ENCODE data around the gene OXSR1. TPM values are rescaled to one million over a fixed set of nuclear protein-coding genes. Genes with fewer than 3 reads are reported as not detected.
A peak's percentile ranks its signal among the peaks of the same experiment; 100 is the strongest.

Gene OXSR1
- total RNA-seq, 2 experiments from 2014 or later: 53.7 to 56.0 TPM

GRCh38 chr3:38120693-38121450, 44.5 kb upstream of the OXSR1 start:
- Mint-ChIP-seq H3K4me1 (no peaks in the 10 kb centered on the region), H3K27ac (peak overlapping the region; percentile 58), H3K9me3 (ENCODE audit: low read depth) (no peaks in the 10 kb centered on the region), H3K4me3 (no peak overlapping the region), H3K27me3 (no peaks in the 10 kb centered on the region), H3K36me3 (ENCODE audit: low read depth) (peaks cover 23% of the 10 kb centered on the region)
- ChIA-PET CTCF (interaction anchor here (0.5 to 1.4 kb wide), 6 partner anchors 7 to 532 kb away, joined by 3 to 5 read pairs (median 4); no protein-coding TSS in a partner anchor), POLR2A (no interaction called here)
- no peak for DNase-seq
- no peak for ATAC-seq
- intact Hi-C loops (cut with DNase I, micrococcal nuclease): no loop called here

GRCh38 chr3:38121451-38121831, 43.9 kb upstream of the OXSR1 start:
- no peak for DNase-seq
- POLR2A ChIA-PET: interaction anchor here (0.6 kb wide), 2 partner anchors 12 to 870 kb away, joined by 3 read pairs; no protein-coding TSS in a partner anchor
- intact Hi-C loops (cut with DNase I, micrococcal nuclease): no loop called here

GRCh38 chr3:38121832-38122461, 43.4 kb upstream of the OXSR1 start:
- peaks cover 29% of the 10 kb centered on the region for H3K36me3 Mint-ChIP-seq (ENCODE audit: low read depth)
- POLR2A ChIA-PET: interaction anchor here (0.6 kb wide), 2 partner anchors 11 to 871 kb away, joined by 3 read pairs; no protein-coding TSS in a partner anchor
- DNase-seq (no peak), ATAC-seq (no peak)
- intact Hi-C loops (cut with DNase I, micrococcal nuclease): no loop called here
- H3K27me3 Mint-ChIP-seq: no peaks in the 10 kb centered on the region
- H3K9me3 Mint-ChIP-seq (ENCODE audit: low read depth): no peaks in the 10 kb centered on the region
- no peak overlapping the region for H3K27ac Mint-ChIP-seq
- no peaks in the 10 kb centered on the region for H3K4me1 Mint-ChIP-seq
- no peak overlapping the region for H3K4me3 Mint-ChIP-seq
- CTCF ChIA-PET: no interaction called here

More at GRCh38 chr3:38121451-38121831, 43.9 kb upstream of the OXSR1 start:
- Mint-ChIP-seq H3K4me1 (no peaks in the 10 kb centered on the region), H3K36me3 (ENCODE audit: low read depth) (peaks cover 24% of the 10 kb centered on the region), H3K9me3 (ENCODE audit: low read depth) (no peaks in the 10 kb centered on the region), H3K27me3 (no peaks in the 10 kb centered on the region), H3K27ac (no peak overlapping the region), H3K4me3 (no peak overlapping the region)
- CTCF ChIA-PET: interaction anchor here (0.5 to 0.7 kb wide), 2 partner anchors 214 to 278 kb away, joined by 3 to 5 read pairs; no protein-coding TSS in a partner anchor
- ATAC-seq: no peak

- no peak for DNase-seq
- Mint-ChIP-seq H3K27ac (no peak overlapping the region), H3K9me3 (ENCODE audit: low read depth) (no peaks in the 10 kb centered on the region), H3K4me3 (no peak overlapping the region), H3K27me3 (no peaks in the 10 kb centered on the region), H3K4me1 (no peaks in the 10 kb centered on the region), H3K36me3 (ENCODE audit: low read depth) (peaks cover 33% of the 10 kb centered on the region)
- CTCF ChIA-PET: no interaction called here
- intact Hi-C loops (cut with DNase I, micrococcal nuclease): no loop called here
- POLR2A ChIA-PET: no interaction called here
- no peak for ATAC-seq
Measured at GRCh38 chr3:38122712-38123290, 42.5 kb upstream of the OXSR1 start.

- Mint-ChIP-seq H3K27me3 (no peaks in the 10 kb centered on the region), H3K4me3 (no peak overlapping the region), H3K9me3 (ENCODE audit: low read depth) (no peaks in the 10 kb centered on the region), H3K4me1 (no peaks in the 10 kb centered on the region), H3K36me3 (ENCODE audit: low read depth) (peaks cover 33% of the 10 kb centered on the region), H3K27ac (no peak overlapping the region)
- ATAC-seq: no peak
- no peak for DNase-seq
- ChIA-PET CTCF (interaction anchor here (0.6 kb wide), 1 partner anchor 209 kb away, joined by 3 read pairs; no protein-coding TSS in a partner anchor), POLR2A (no interaction called here)
- intact Hi-C loops (cut with DNase I, micrococcal nuclease): no loop called here
Measured at GRCh38 chr3:38124324-38125122, 40.8 kb upstream of the OXSR1 start.

GRCh38 chr3:38125305-38126120, 39.8 kb upstream of the OXSR1 start:
- Mint-ChIP-seq H3K27ac (no peak overlapping the region), H3K9me3 (ENCODE audit: low read depth) (no peaks in the 10 kb centered on the region), H3K4me3 (no peak overlapping the region), H3K4me1 (no peaks in the 10 kb centered on the region), H3K27me3 (no peaks in the 10 kb centered on the region), H3K36me3 (ENCODE audit: low read depth) (peaks cover 37% of the 10 kb centered on the region)
- ATAC-seq: no peak
- intact Hi-C loops (cut with DNase I, micrococcal nuclease): no loop called here
- DNase-seq: no peak
- ChIA-PET CTCF (interaction anchor here (0.8 kb wide), 1 partner anchor 340 kb away, joined by 3 read pairs; no protein-coding TSS in a partner anchor), POLR2A (no interaction called here)

GRCh38 chr3:38126121-38126892, 39.0 kb upstream of the OXSR1 start:
- no peak overlapping the region for H3K4me3 Mint-ChIP-seq
- peaks cover 2% of the 10 kb centered on the region for H3K4me1 Mint-ChIP-seq
- CTCF ChIA-PET: interaction anchor here (0.8 kb wide), 1 partner anchor 339 kb away, joined by 3 read pairs; no protein-coding TSS in a partner anchor
- H3K9me3 Mint-ChIP-seq (ENCODE audit: low read depth): no peaks in the 10 kb centered on the region
- intact Hi-C loops (cut with DNase I, micrococcal nuclease): no loop called here
- no peak overlapping the region for H3K27ac Mint-ChIP-seq
- POLR2A ChIA-PET: no interaction called here
- no peaks in the 10 kb centered on the region for H3K27me3 Mint-ChIP-seq
- peaks cover 35% of the 10 kb centered on the region for H3K36me3 Mint-ChIP-seq (ENCODE audit: low read depth)
- DNase-seq: no peak
- ATAC-seq: peak; percentile 9

GRCh38 chr3:38127611-38128302, 37.6 kb upstream of the OXSR1 start:
- Mint-ChIP-seq H3K27ac (peak overlapping the region; percentile 58), H3K9me3 (ENCODE audit: low read depth) (no peaks in the 10 kb centered on the region), H3K4me3 (no peak overlapping the region), H3K4me1 (peaks cover 2% of the 10 kb centered on the region), H3K36me3 (ENCODE audit: low read depth) (peaks cover 40% of the 10 kb centered on the region), H3K27me3 (no peaks in the 10 kb centered on the region)
- DNase-seq (no peak), ATAC-seq (no peak)
- CTCF ChIA-PET: interaction anchor here (1.0 to 1.2 kb wide), 4 partner anchors 8 to 217 kb away, joined by 3 to 4 read pairs (median 4); partner anchors contain the start of gene ACAA1
- POLR2A ChIA-PET: no interaction called here
- intact Hi-C loops (cut with DNase I, micrococcal nuclease): no loop called here

GRCh38 chr3:38128303-38128655, 37.1 kb upstream of the OXSR1 start:
- ChIA-PET POLR2A (interaction anchor here (0.6 kb wide), 1 partner anchor 218 kb away, joined by 3 read pairs; no protein-coding TSS in a partner anchor), CTCF (interaction anchor here (1.0 to 1.2 kb wide), 3 partner anchors 8 to 14 kb away, joined by 3 to 4 read pairs (median 4); partner anchors contain the start of gene ACAA1)
- H3K27ac Mint-ChIP-seq: no peak overlapping the region
- no peak overlapping the region for H3K4me3 Mint-ChIP-seq
- peaks cover 34% of the 10 kb centered on the region for H3K36me3 Mint-ChIP-seq (ENCODE audit: low read depth)
- no peak for ATAC-seq
- peaks cover 5% of the 10 kb centered on the region for H3K4me1 Mint-ChIP-seq
- H3K27me3 Mint-ChIP-seq: no peaks in the 10 kb centered on the region
- intact Hi-C loops (cut with DNase I, micrococcal nuclease): no loop called here
- H3K9me3 Mint-ChIP-seq (ENCODE audit: low read depth): no peaks in the 10 kb centered on the region
- DNase-seq: no peak
